Endothelial cell of umbilical vein (primary cell): ENCODE data around the gene PCP2. TPM values are rescaled to one million over a fixed set of nuclear protein-coding genes. Genes with fewer than 3 reads are reported as not detected.

Source experiments
- BruUV-seq: library from RNA; stranded (reverse); fragments of 400-500 nt; replicated peaks from 2 replicates; lab custom pipeline; 2021; lab: Mats Ljungman, UMichigan
- CTCF ChIA-PET: fragments of 300-600, 350-600 bp; sonication (Branson Sonifier 250); formaldehyde crosslinking; loops from one replicate; lab custom pipeline; 2021; ENCODE audit warnings: antibody characterized with exemption, inconsistent platforms; lab: Charles Lee
- POLR2A ChIA-PET: fragments of 300-600, 350-600 bp; sonication (Branson Sonifier 250); formaldehyde crosslinking; loops from one replicate; lab custom pipeline; 2021; ENCODE audit warnings: antibody characterized with exemption, inconsistent platforms; lab: Charles Lee
- DNase-seq: peaks from one replicate; pipeline ENCODE4 v3.0.0-alpha.2; 2011; ENCODE audit warnings: low read depth, low spot score
- FAIRE-seq: peaks from 2 replicates; lab custom pipeline; 2011; peaks lifted over from hg19 to GRCh38; lab: Jason Lieb, UNC
- H2AFZ ChIP-seq: 2 replicates; pipeline ENCODE4 v1.6.0; 2012; ENCODE audit warnings: low read depth, low read length, control low read depth, inconsistent platforms
- H3K27ac ChIP-seq: 2 replicates; pipeline ENCODE4 v1.5.1; 2011; ENCODE audit warnings: low read depth, mild to moderate bottlenecking, control low read depth, low read length, moderate library complexity; ENCODE audit not compliant: insufficient read depth
- H3K27me3 ChIP-seq, 2 experiments: 2 replicates each; pipeline versions ENCODE4 v1.6.0 to v1.6.1; 2011; ENCODE audit warnings: low read length in 2 of 2, mixed read lengths in 1 of 2; ENCODE audit not compliant: control insufficient read depth in 2 of 2, insufficient read depth in 2 of 2
- H3K36me3 ChIP-seq, 2 experiments: 2 replicates in 1 of 2; 3 replicates in 1 of 2; pipeline ENCODE4 v1.5.1; 2011; ENCODE audit warnings: low read length in 2 of 2, mild to moderate bottlenecking in 1 of 2, moderate library complexity in 1 of 2; ENCODE audit not compliant: control insufficient read depth in 2 of 2, insufficient read depth in 2 of 2; ENCODE audit errors: extremely low read depth in 1 of 2
- H3K4me1 ChIP-seq: 3 replicates; pipeline ENCODE4 v1.5.1; 2011; ENCODE audit warnings: mild to moderate bottlenecking, low read length; ENCODE audit not compliant: control insufficient read depth, insufficient read depth; ENCODE audit errors: extremely low read depth
- H3K4me2 ChIP-seq: 2 replicates; pipeline ENCODE4 v1.6.1; 2011; ENCODE audit warnings: low read length, control low read depth, mixed read lengths; ENCODE audit not compliant: insufficient read depth
- H3K4me3 ChIP-seq, 3 experiments: fragments of 200-600 bp in 1 of 3; sonication (generic), shearing (Covaris generic) in 1 of 3; replicated peaks in 1 of 3; 2 replicates each; pipeline ENCODE4 v1.5.1; 2011 to 2016; ENCODE audit warnings: control low read depth in 3 of 3, low read length in 3 of 3, mild to moderate bottlenecking in 2 of 3, inconsistent platforms in 1 of 3, low read depth in 1 of 3, moderate library complexity in 1 of 3; ENCODE audit not compliant: insufficient read depth in 1 of 3
- H3K79me2 ChIP-seq: 2 replicates; pipeline ENCODE4 v1.6.0; 2012; ENCODE audit warnings: low read length, inconsistent platforms; ENCODE audit not compliant: control insufficient read depth, insufficient read depth
- H3K9ac ChIP-seq: replicated peaks from 2 replicates; pipeline ENCODE3; 2011; ENCODE audit warnings: low read length, control low read depth; ENCODE audit not compliant: insufficient read depth; ENCODE audit errors: extremely low read depth
- H3K9me1 ChIP-seq: replicated peaks from 3 replicates; pipeline ENCODE4 v1.6.0; 2011; ENCODE audit warnings: mild to moderate bottlenecking, low read length; ENCODE audit not compliant: control insufficient read depth, insufficient read depth; ENCODE audit errors: extremely low read depth
- H3K9me3 ChIP-seq: replicated peaks from 2 replicates; pipeline ENCODE4 v1.5.1; 2012; ENCODE audit warnings: low read length, inconsistent platforms; ENCODE audit not compliant: control insufficient read depth, insufficient read depth
- H4K20me1 ChIP-seq: replicated peaks from 2 replicates; pipeline ENCODE3; 2011; ENCODE audit warnings: mild to moderate bottlenecking, low read length; ENCODE audit not compliant: control insufficient read depth, insufficient read depth; ENCODE audit errors: extremely low read depth
- EZH2 ChIP-seq: IDR thresholded peaks from 2 replicates; pipeline ENCODE4 v1.6.1; 2012; ENCODE audit warnings: borderline replicate concordance, low read depth, mild to moderate bottlenecking, moderate library complexity, low read length, inconsistent platforms; ENCODE audit not compliant: severe bottlenecking
- FOS ChIP-seq: IDR thresholded peaks from 2 replicates; pipeline ENCODE4 v1.6.1; 2011; ENCODE audit warnings: mild to moderate bottlenecking, low read length, moderate library complexity, borderline replicate concordance; ENCODE audit not compliant: insufficient read depth
- GATA2 ChIP-seq: IDR thresholded peaks from 2 replicates; pipeline ENCODE4 v1.7.0; 2011; ENCODE audit warnings: low read depth, mild to moderate bottlenecking, moderate library complexity, mixed read lengths, low read length; ENCODE audit not compliant: insufficient read length, insufficient read depth
- JUN ChIP-seq: IDR thresholded peaks from 2 replicates; pipeline ENCODE4 v1.6.1; 2011; ENCODE audit warnings: borderline replicate concordance, low read depth; ENCODE audit not compliant: insufficient read length, insufficient read depth
- MYC ChIP-seq: IDR thresholded peaks from one replicate; pipeline ENCODE4 v1.6.1; 2011; ENCODE audit warnings: mild to moderate bottlenecking, low read depth, low read length
- POLR2A ChIP-seq: IDR thresholded peaks from 2 replicates; pipeline ENCODE4 v1.6.1; 2012; ENCODE audit warnings: low read depth, mild to moderate bottlenecking, control low read depth, low read length
- POLR2AphosphoS5 ChIP-seq: IDR thresholded peaks from 2 replicates; pipeline ENCODE4 v1.6.1; 2012; ENCODE audit warnings: low read depth, mild to moderate bottlenecking, control low read depth, low read length, moderate library complexity; ENCODE audit not compliant: insufficient read depth
- dilution Hi-C: fragments of 300-500 bp; cut with MboI; formaldehyde crosslinking; loops from one replicate; pipeline ENCODE4 v1.15.0; 2019; ENCODE audit warnings: low sequenced_read_pairs; ENCODE audit not compliant: extremely low pct_ligation_motif_present
- intact Hi-C: fragments of 100-400 bp; cut with micrococcal nuclease; formaldehyde crosslinking; loops from one replicate; pipeline ENCODE4 v1.10.0; 2022
- polyA plus RNA-seq, 4 experiments: library from polyadenylated mRNA; depleted of rRNA in 3 of 4; stranded (reverse) in 3 of 4; unstranded in 1 of 4; fragments of >200 nt; gene quantifications; 2 replicates each; pipeline versions ENCODE4 v1.2.1 to v1.2.3, GENCODE V29; 2011 to 2012; ENCODE audit warnings: missing spikeins in 1 of 4
- total RNA-seq: library from RNA; stranded (reverse); gene quantifications from 2 replicates; pipeline ENCODE4 v1.2.3, GENCODE V29; 2021
- TF ChIP-seq, protein P1 (sequence below), 2 donors: IDR thresholded peaks; 1 replicate in 1 of 2; 2 replicates in 1 of 2; pipeline ENCODE4 v1.5.1; 2011; ENCODE audit warnings: low read length in 2 of 2, mild to moderate bottlenecking in 2 of 2, moderate library complexity in 2 of 2, control low read depth in 1 of 2, inconsistent platforms in 1 of 2, low read depth in 1 of 2; ENCODE audit not compliant: insufficient read depth in 1 of 2; ENCODE audit errors: extremely low read depth in 1 of 2
- TF ChIP-seq, protein P2 (sequence below): IDR thresholded peaks from 2 replicates; pipeline ENCODE4 v1.6.1; 2011; ENCODE audit not compliant: insufficient read depth, insufficient read length

The PCP2 gene
- total and polyA plus RNA-seq, 2 donors (not counting 3 experiments of a cell fraction or from before 2014, with no cell fraction given) = not detected

DNA sequence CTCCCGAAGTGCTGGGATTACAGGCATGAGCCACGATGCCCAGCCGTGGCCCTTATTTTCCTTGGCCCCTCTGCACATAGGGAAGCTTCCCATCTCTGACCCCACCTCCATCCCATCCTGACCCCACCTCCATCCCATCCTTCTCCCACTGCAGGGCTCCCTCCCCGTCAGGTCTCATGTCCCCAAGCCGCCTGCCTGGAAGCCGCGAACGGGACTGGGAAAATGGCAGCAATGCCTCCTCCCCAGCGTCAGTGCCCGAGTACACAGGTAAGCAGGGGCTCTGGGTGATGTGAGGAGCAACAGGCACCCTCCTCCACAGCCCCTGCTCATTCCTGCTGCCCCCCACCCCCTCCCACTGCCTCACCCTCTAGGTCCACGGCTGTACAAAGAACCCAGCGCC lies 16.3 kb downstream of the PCP2 start:
- no peak for DNase-seq
- CTCF ChIA-PET = interaction anchor here (3.2 kb wide), 1 partner anchor 49 kb away, joined by 14 read pairs; no protein-coding TSS in a partner anchor

More for the DNA sequence above, 16.3 kb downstream of the PCP2 start:
- no peaks in the 10 kb centered on the region for H3K4me1 ChIP-seq
- no peaks in the 10 kb centered on the region for H3K9me3 ChIP-seq
- no peak overlapping the region for H2AFZ ChIP-seq
- POLR2A ChIA-PET = no interaction called here
- H3K36me3 ChIP-seq = peaks cover 0 to 19% of the 10 kb centered on the region in 2 experiments
- H3K4me3 ChIP-seq = no peak overlapping the region
- H3K27me3 ChIP-seq = no peaks in the 10 kb centered on the region
- dilution Hi-C loops = no loop called here
- no peak overlapping the region for H3K9ac ChIP-seq
- BruUV-seq = no TSS peak
- no peaks in the 10 kb centered on the region for H4K20me1 ChIP-seq
- no peaks in the 10 kb centered on the region for H3K79me2 ChIP-seq
- H3K4me2 ChIP-seq = no peak overlapping the region
- no peak for FAIRE-seq
- intact Hi-C loops = no loop called here
- no peak overlapping the region for H3K27ac ChIP-seq
- H3K9me1 ChIP-seq = no peaks in the 10 kb centered on the region
- TF ChIP-seq, protein P1, sequence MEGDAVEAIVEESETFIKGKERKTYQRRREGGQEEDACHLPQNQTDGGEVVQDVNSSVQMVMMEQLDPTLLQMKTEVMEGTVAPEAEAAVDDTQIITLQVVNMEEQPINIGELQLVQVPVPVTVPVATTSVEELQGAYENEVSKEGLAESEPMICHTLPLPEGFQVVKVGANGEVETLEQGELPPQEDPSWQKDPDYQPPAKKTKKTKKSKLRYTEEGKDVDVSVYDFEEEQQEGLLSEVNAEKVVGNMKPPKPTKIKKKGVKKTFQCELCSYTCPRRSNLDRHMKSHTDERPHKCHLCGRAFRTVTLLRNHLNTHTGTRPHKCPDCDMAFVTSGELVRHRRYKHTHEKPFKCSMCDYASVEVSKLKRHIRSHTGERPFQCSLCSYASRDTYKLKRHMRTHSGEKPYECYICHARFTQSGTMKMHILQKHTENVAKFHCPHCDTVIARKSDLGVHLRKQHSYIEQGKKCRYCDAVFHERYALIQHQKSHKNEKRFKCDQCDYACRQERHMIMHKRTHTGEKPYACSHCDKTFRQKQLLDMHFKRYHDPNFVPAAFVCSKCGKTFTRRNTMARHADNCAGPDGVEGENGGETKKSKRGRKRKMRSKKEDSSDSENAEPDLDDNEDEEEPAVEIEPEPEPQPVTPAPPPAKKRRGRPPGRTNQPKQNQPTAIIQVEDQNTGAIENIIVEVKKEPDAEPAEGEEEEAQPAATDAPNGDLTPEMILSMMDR (IDR thresholded peaks at IDR 0.05; ENCODE audit: extremely low read depth in 1 of 2, insufficient read depth in 1 of 2, low read depth in 1 of 2, low read length in 2 of 2) = no peak
- TF ChIP-seq EZH2 (no peak), FOS (no peak), POLR2AphosphoS5 (no peak), MYC (no peak), POLR2A (no peak), GATA2 (no peak), JUN (no peak)
- TF ChIP-seq, protein P2, sequence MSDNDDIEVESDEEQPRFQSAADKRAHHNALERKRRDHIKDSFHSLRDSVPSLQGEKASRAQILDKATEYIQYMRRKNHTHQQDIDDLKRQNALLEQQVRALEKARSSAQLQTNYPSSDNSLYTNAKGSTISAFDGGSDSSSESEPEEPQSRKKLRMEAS = no peak
